Activated CD8-positive, alpha-beta memory T cell treated with anti-CD3 and anti-CD28 coated beads, Interleukin-2, amount 50 U/mL, for 24 hours (primary cell): Measurements from ENCODE around the gene ZGPAT.

Experiments
- DNase-seq: peaks from one replicate; pipeline ENCODE4 v3.0.0-alpha.2; 2020; ENCODE audit errors: extremely low read depth

ZGPAT gene

DNA sequence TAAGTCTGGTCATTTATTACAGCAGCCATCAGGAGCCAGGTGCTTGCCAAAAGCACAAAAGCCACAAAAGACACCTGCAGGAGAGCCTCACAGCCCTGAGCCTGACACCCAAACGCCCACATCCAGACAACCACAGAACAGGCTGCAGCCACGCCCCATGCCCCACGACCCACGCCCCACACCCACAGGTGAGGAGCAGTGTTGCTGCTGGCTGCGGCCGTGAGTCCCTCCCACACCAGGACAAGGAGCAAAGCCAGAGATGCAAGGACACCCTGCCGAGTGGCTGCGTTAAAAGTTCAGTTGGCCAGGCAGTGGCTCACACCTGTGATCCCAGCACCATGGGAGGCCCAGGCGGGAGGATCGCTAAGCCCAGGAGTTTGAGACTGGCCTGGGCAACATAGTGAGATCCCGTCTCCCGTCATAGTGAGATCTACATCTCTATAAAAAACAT is 74.7 kb downstream of the ZGPAT start:
- no peak for DNase-seq

DNA sequence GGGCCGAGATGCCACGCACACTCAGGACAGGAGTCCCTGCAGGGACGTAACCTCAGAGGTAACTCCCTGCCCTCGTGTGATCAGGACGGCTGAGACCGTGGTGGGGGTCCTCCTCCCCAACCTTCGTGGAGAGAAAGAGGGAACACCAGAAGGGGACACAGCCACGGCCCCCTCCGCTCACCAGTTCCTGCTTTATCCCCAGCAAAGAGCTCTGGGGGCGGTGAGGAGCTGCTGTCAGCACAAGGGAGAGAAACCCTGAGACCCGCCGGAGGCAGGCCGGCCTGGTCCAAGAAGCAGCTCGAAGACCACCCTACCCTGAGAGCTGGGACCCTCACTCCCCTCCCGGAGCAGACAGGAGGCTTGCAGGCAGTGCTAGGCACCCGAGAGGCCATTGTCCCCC is 76.1 kb downstream of the ZGPAT start:
- no peak for DNase-seq

DNA sequence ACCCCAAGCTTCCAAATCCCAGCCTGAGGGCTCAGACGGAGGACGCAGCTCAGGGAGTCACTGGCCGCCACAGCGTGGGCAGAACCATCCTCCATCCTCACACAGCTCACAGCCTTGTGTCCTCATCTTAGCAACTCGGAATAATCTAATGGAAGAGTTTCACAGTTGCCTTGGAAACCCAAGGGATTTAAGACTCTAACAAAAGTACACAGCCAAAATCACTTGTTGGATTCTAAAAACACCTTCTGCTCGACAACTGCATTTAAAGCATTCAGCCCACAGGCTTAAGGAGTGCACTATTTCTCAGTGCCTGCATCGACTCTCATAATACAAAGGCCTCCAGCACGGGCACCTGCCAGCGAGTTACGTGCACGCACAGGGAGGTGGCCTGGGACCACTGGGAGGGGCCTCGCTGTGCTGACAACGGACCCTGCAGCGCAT is 77.9 kb downstream of the ZGPAT start:
- no peak for DNase-seq
